Measurements from ENCODE around the gene ZNF816. TPM values are rescaled to one million over a fixed set of nuclear protein-coding genes. Genes with fewer than 3 reads are reported as not detected.
"Not testable (repeated sequence)": the region's sequence is repeated elsewhere in the genome, so short reads cannot be mapped to it uniquely, and the experiment has no call there.

ZNF816 gene
- total and polyA plus RNA-seq, 2 donors from 2014 or later, result 4.4 to 16.6 TPM

GRCh38 chr19:52990759-52991418, 28.2 kb upstream of the ZNF816 start:
- FAIRE-seq (no peak), DNase-seq (no peak)
- no peak overlapping the region for H3K27ac ChIP-seq (ENCODE audit: low read depth in 2 of 2, low read length in 2 of 2)
- no peak overlapping the region for H3K9ac ChIP-seq (ENCODE audit: low read length in 3 of 3)
- peaks cover 0 to 4% (median 1%) of the 10 kb centered on the region in 3 donors for H3K36me3 ChIP-seq (ENCODE audit: control insufficient read depth in 2 of 3, insufficient read depth in 3 of 3, low read length in 3 of 3)
- H3K9me3 ChIP-seq (ENCODE audit: control insufficient read depth in 2 of 3, insufficient read depth in 1 of 3, low read length in 3 of 3), result no peaks in the 10 kb centered on the region
- H3K4me3 ChIP-seq (ENCODE audit: low read length in 3 of 3), result no peak overlapping the region
- H3K4me1 ChIP-seq (ENCODE audit: control insufficient read depth in 2 of 3, insufficient read depth in 2 of 3, low read depth in 1 of 3, low read length in 3 of 3), result peaks cover 0 to 7% (median 0%) of the 10 kb centered on the region in 3 donors
- TF ChIP-seq, protein P1, sequence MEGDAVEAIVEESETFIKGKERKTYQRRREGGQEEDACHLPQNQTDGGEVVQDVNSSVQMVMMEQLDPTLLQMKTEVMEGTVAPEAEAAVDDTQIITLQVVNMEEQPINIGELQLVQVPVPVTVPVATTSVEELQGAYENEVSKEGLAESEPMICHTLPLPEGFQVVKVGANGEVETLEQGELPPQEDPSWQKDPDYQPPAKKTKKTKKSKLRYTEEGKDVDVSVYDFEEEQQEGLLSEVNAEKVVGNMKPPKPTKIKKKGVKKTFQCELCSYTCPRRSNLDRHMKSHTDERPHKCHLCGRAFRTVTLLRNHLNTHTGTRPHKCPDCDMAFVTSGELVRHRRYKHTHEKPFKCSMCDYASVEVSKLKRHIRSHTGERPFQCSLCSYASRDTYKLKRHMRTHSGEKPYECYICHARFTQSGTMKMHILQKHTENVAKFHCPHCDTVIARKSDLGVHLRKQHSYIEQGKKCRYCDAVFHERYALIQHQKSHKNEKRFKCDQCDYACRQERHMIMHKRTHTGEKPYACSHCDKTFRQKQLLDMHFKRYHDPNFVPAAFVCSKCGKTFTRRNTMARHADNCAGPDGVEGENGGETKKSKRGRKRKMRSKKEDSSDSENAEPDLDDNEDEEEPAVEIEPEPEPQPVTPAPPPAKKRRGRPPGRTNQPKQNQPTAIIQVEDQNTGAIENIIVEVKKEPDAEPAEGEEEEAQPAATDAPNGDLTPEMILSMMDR (IDR thresholded peaks at IDR 0.05; ENCODE audit: borderline replicate concordance, extremely low read depth, insufficient read depth), result no peak
- intact Hi-C loops (cut with DNase I), result no loop called here
- no peaks in the 10 kb centered on the region for H3K27me3 ChIP-seq (ENCODE audit: control insufficient read depth, insufficient read depth, low read length)

- no peak overlapping the region for H3K4me3 ChIP-seq (ENCODE audit: low read length in 3 of 3)
- intact Hi-C loops (cut with DNase I), result no loop called here
- peaks cover 0 to 7% (median 4%) of the 10 kb centered on the region in 3 donors for H3K36me3 ChIP-seq (ENCODE audit: control insufficient read depth in 2 of 3, insufficient read depth in 3 of 3, low read length in 3 of 3)
- peaks cover 0 to 7% (median 0%) of the 10 kb centered on the region in 3 donors for H3K4me1 ChIP-seq (ENCODE audit: control insufficient read depth in 2 of 3, insufficient read depth in 2 of 3, low read depth in 1 of 3, low read length in 3 of 3)
- no peak overlapping the region for H3K27ac ChIP-seq (ENCODE audit: low read depth in 2 of 2, low read length in 2 of 2)
- H3K27me3 ChIP-seq (ENCODE audit: control insufficient read depth, insufficient read depth, low read length), result no peaks in the 10 kb centered on the region
- DNase-seq (no peak), FAIRE-seq (no peak)
- no peak overlapping the region for H3K9ac ChIP-seq (ENCODE audit: low read length in 3 of 3)
- peaks cover 0 to 6% (median 0%) of the 10 kb centered on the region in 3 donors for H3K9me3 ChIP-seq (ENCODE audit: control insufficient read depth in 2 of 3, insufficient read depth in 1 of 3, low read length in 3 of 3)
- TF ChIP-seq, protein P1 (IDR thresholded peaks at IDR 0.05; ENCODE audit: borderline replicate concordance, extremely low read depth, insufficient read depth), result no peak
Observed at GRCh38 chr19:52988506-52988905, 25.8 kb upstream of the ZNF816 start.

GRCh38 chr19:52987221-52987620, 24.5 kb upstream of the ZNF816 start:
- DNase-seq (no peak), FAIRE-seq (no peak)
- H3K27me3 ChIP-seq (ENCODE audit: control insufficient read depth, insufficient read depth, low read length), result no peaks in the 10 kb centered on the region
- H3K36me3 ChIP-seq (ENCODE audit: control insufficient read depth in 2 of 3, insufficient read depth in 3 of 3, low read length in 3 of 3), result peaks cover 0 to 7% (median 4%) of the 10 kb centered on the region in 3 donors
- no peak overlapping the region for H3K4me3 ChIP-seq (ENCODE audit: low read length in 3 of 3)
- H3K9ac ChIP-seq (ENCODE audit: low read length in 3 of 3), result no peak overlapping the region
- H3K9me3 ChIP-seq (ENCODE audit: control insufficient read depth in 2 of 3, insufficient read depth in 1 of 3, low read length in 3 of 3), result peaks cover 0 to 6% (median 0%) of the 10 kb centered on the region in 3 donors
- TF ChIP-seq, protein P1 (IDR thresholded peaks at IDR 0.05; ENCODE audit: borderline replicate concordance, extremely low read depth, insufficient read depth), result no peak
- H3K4me1 ChIP-seq (ENCODE audit: control insufficient read depth in 2 of 3, insufficient read depth in 2 of 3, low read depth in 1 of 3, low read length in 3 of 3), result peaks cover 0 to 2% (median 0%) of the 10 kb centered on the region in 3 donors
- no peak overlapping the region for H3K27ac ChIP-seq (ENCODE audit: low read depth in 2 of 2, low read length in 2 of 2)
- intact Hi-C loops (cut with DNase I), result no loop called here

- DNase-seq; H3K27ac ChIP-seq (ENCODE audit: low read depth in 2 of 2, low read length in 2 of 2); intact Hi-C loops (cut with DNase I); H3K9ac ChIP-seq (ENCODE audit: low read length in 3 of 3); H3K27me3 ChIP-seq (ENCODE audit: control insufficient read depth, insufficient read depth, low read length); H3K4me3 ChIP-seq (ENCODE audit: low read length in 3 of 3); H3K36me3 ChIP-seq (ENCODE audit: control insufficient read depth in 2 of 3, insufficient read depth in 3 of 3, low read length in 3 of 3); H3K9me3 ChIP-seq (ENCODE audit: control insufficient read depth in 2 of 3, insufficient read depth in 1 of 3, low read length in 3 of 3); H3K4me1 ChIP-seq (ENCODE audit: control insufficient read depth in 2 of 3, insufficient read depth in 2 of 3, low read depth in 1 of 3, low read length in 3 of 3); FAIRE-seq: not testable (repeated sequence)
Observed at GRCh38 chr19:52983167-52983566, 20.5 kb upstream of the ZNF816 start.

All from kidney (tissue), 14 donors.